ES-I3 (cell line): ENCODE measurements around the gene AATF.

Experiments
- H3K36me3 ChIP-seq: 2 replicates; pipeline ENCODE4 v1.6.1; 2013; ENCODE audit warnings: mild to moderate bottlenecking, low read length, control low read depth, moderate library complexity; ENCODE audit not compliant: insufficient read depth
- H3K4me1 ChIP-seq: 2 replicates; pipeline ENCODE4 v1.6.1; 2013; ENCODE audit warnings: mild to moderate bottlenecking, control low read depth, low read length; ENCODE audit not compliant: insufficient read depth
- H3K9ac ChIP-seq: 2 replicates; pipeline ENCODE4 v1.6.1; 2013; ENCODE audit warnings: low read depth, mild to moderate bottlenecking, low read length, moderate library complexity
- H3K9me3 ChIP-seq: 2 replicates; pipeline ENCODE4 v1.6.1; 2013; ENCODE audit warnings: mild to moderate bottlenecking, low read length, moderate library complexity; ENCODE audit not compliant: control insufficient read depth, insufficient read depth

The AATF gene

GRCh38 chr17:37048811-37049210, 100.1 kb downstream of the AATF start:
- Histone ChIP-seq H3K9ac (no peak overlapping the region), H3K4me1 (peaks cover 33% of the 10 kb centered on the region), H3K9me3 (no peaks in the 10 kb centered on the region), H3K36me3 (no peaks in the 10 kb centered on the region; the same call in 1 of the 2 replicates)

- H3K9ac ChIP-seq = no peak overlapping the region
- H3K4me1 ChIP-seq = peaks cover 24% of the 10 kb centered on the region
- H3K36me3 ChIP-seq = no peaks in the 10 kb centered on the region; the same call in 1 of the 2 replicates
- H3K9me3 ChIP-seq = no peaks in the 10 kb centered on the region
Measured at GRCh38 chr17:37050920-37051319, 102.2 kb downstream of the AATF start.

GRCh38 chr17:37051381-37051780, 102.6 kb downstream of the AATF start:
- no peak overlapping the region for H3K9ac ChIP-seq
- peaks cover 23% of the 10 kb centered on the region for H3K4me1 ChIP-seq
- H3K36me3 ChIP-seq = no peaks in the 10 kb centered on the region; the same call in 1 of the 2 replicates
- H3K9me3 ChIP-seq = no peaks in the 10 kb centered on the region

- Histone ChIP-seq H3K36me3 (no peaks in the 10 kb centered on the region; the same call in 1 of the 2 replicates), H3K9ac (no peak overlapping the region), H3K9me3 (no peaks in the 10 kb centered on the region), H3K4me1 (peaks cover 23% of the 10 kb centered on the region)
Measured at GRCh38 chr17:37051833-37052232, 103.1 kb downstream of the AATF start.

GRCh38 chr17:37052450-37052849, 103.7 kb downstream of the AATF start:
- no peaks in the 10 kb centered on the region; the same call in 1 of the 2 replicates for H3K36me3 ChIP-seq
- H3K9ac ChIP-seq = no peak overlapping the region
- H3K9me3 ChIP-seq = no peaks in the 10 kb centered on the region
- H3K4me1 ChIP-seq = peaks cover 17% of the 10 kb centered on the region

- peaks cover 16% of the 10 kb centered on the region for H3K4me1 ChIP-seq
- no peak overlapping the region for H3K9ac ChIP-seq
- no peaks in the 10 kb centered on the region; the same call in 1 of the 2 replicates for H3K36me3 ChIP-seq
- no peaks in the 10 kb centered on the region for H3K9me3 ChIP-seq
Measured at GRCh38 chr17:37054894-37055293, 106.1 kb downstream of the AATF start.

GRCh38 chr17:37056622-37057021, 107.9 kb downstream of the AATF start:
- H3K36me3 ChIP-seq = no peaks in the 10 kb centered on the region

GRCh38 chr17:37059493-37059892, 110.7 kb downstream of the AATF start:
- no peaks in the 10 kb centered on the region for H3K36me3 ChIP-seq
- H3K9me3 ChIP-seq = no peaks in the 10 kb centered on the region
- no peak overlapping the region for H3K9ac ChIP-seq
- peaks cover 14% of the 10 kb centered on the region for H3K4me1 ChIP-seq

More at GRCh38 chr17:37056622-37057021, 107.9 kb downstream of the AATF start:
- Histone ChIP-seq H3K9me3 (no peaks in the 10 kb centered on the region), H3K4me1 (0 out of 2 replicates have a peak, but pooled peaks cover 5% of the 10 kb centered on the region), H3K9ac (no peak overlapping the region)

- H3K9me3 ChIP-seq = no peaks in the 10 kb centered on the region
- H3K9ac ChIP-seq = no peak overlapping the region
- H3K36me3 ChIP-seq = no peaks in the 10 kb centered on the region
- H3K4me1 ChIP-seq = peaks cover 17% of the 10 kb centered on the region
Measured at GRCh38 chr17:37060094-37060493, 111.3 kb downstream of the AATF start.

GRCh38 chr17:37060928-37061327, 112.2 kb downstream of the AATF start:
- H3K4me1 ChIP-seq = peaks cover 18% of the 10 kb centered on the region
- H3K9ac ChIP-seq = no peak overlapping the region
- H3K9me3 ChIP-seq = no peaks in the 10 kb centered on the region
- no peaks in the 10 kb centered on the region for H3K36me3 ChIP-seq

- no peak overlapping the region for H3K9ac ChIP-seq
- H3K9me3 ChIP-seq = no peaks in the 10 kb centered on the region
- no peaks in the 10 kb centered on the region for H3K36me3 ChIP-seq
- peaks cover 24% of the 10 kb centered on the region for H3K4me1 ChIP-seq
Measured at GRCh38 chr17:37062021-37062420, 113.3 kb downstream of the AATF start.

GRCh38 chr17:37064206-37064605, 115.5 kb downstream of the AATF start:
- Histone ChIP-seq H3K9me3 (no peaks in the 10 kb centered on the region), H3K4me1 (peaks cover 34% of the 10 kb centered on the region), H3K36me3 (no peaks in the 10 kb centered on the region), H3K9ac (no peak overlapping the region)

- peaks cover 34% of the 10 kb centered on the region for H3K4me1 ChIP-seq
- H3K9ac ChIP-seq = no peak overlapping the region
- no peaks in the 10 kb centered on the region for H3K9me3 ChIP-seq
- H3K36me3 ChIP-seq = no peaks in the 10 kb centered on the region
Measured at GRCh38 chr17:37064956-37065355, 116.2 kb downstream of the AATF start.

GRCh38 chr17:37065486-37066321, 117.0 kb downstream of the AATF start:
- no peaks in the 10 kb centered on the region for H3K36me3 ChIP-seq
- H3K9me3 ChIP-seq = no peaks in the 10 kb centered on the region
- H3K4me1 ChIP-seq = peaks cover 34% of the 10 kb centered on the region
- no peak overlapping the region for H3K9ac ChIP-seq
